GM18861 (cell line): Measurements from ENCODE around the gene ADAMTS12.
"Not testable (repeated sequence)": the region's sequence is repeated elsewhere in the genome, so short reads cannot be mapped to it uniquely, and the experiment has no call there.

Source experiments
- ATAC-seq: cut with Tn5 transposase; IDR thresholded peaks from one replicate; pipeline ENCODE4 v1.9.1; 2021; ENCODE audit not compliant: unreplicated experiment

ADAMTS12 gene

GRCh38 chr5:33891788-33892619 lies at the start of gene ADAMTS12:
TSS of gene ADAMTS12 (minus strand) at chr5:33891990. CDS start at chr5:33891856, 134 bp downstream.
- ATAC-seq: no peak

- ATAC-seq: no peak
Observed at GRCh38 chr5:33941090-33941489, 49.3 kb upstream of the ADAMTS12 start.

- ATAC-seq: no peak
Observed at GRCh38 chr5:33939556-33940262, 47.9 kb upstream of the ADAMTS12 start.

- no peak for ATAC-seq
Observed at GRCh38 chr5:33938881-33939280, 47.1 kb upstream of the ADAMTS12 start.

GRCh38 chr5:33938507-33938796 lies 46.7 kb upstream of the ADAMTS12 start:
- no peak for ATAC-seq

- no peak for ATAC-seq
Observed at GRCh38 chr5:33937707-33938506, 46.1 kb upstream of the ADAMTS12 start.

GRCh38 chr5:33937017-33937706 lies 45.4 kb upstream of the ADAMTS12 start:
- ATAC-seq: no peak

GRCh38 chr5:33936381-33937016 lies 44.7 kb upstream of the ADAMTS12 start, which contains the start of gene RXFP3:
TSS of gene RXFP3 (plus strand) at chr5:33936386. CDS start at chr5:33936741, 355 bp downstream.
- ATAC-seq: no peak

GRCh38 chr5:33936004-33936380 lies 44.2 kb upstream of the ADAMTS12 start:
- no peak for ATAC-seq

GRCh38 chr5:33934176-33934575 lies 42.4 kb upstream of the ADAMTS12 start:
- ATAC-seq: no peak

GRCh38 chr5:33933723-33934169 lies 42.0 kb upstream of the ADAMTS12 start:
- ATAC-seq: peak; percentile 82

GRCh38 chr5:33931136-33931535 lies 39.3 kb upstream of the ADAMTS12 start:
- no peak for ATAC-seq

GRCh38 chr5:33929925-33930690 lies 38.3 kb upstream of the ADAMTS12 start:
- ATAC-seq: no peak

- no peak for ATAC-seq
Observed at GRCh38 chr5:33928283-33928682, 36.5 kb upstream of the ADAMTS12 start.

GRCh38 chr5:33927685-33928084 lies 35.9 kb upstream of the ADAMTS12 start:
- no peak for ATAC-seq

- ATAC-seq: no peak
Observed at GRCh38 chr5:33925278-33925677, 33.5 kb upstream of the ADAMTS12 start.

GRCh38 chr5:33921002-33921401 lies 29.2 kb upstream of the ADAMTS12 start:
- ATAC-seq: no peak

GRCh38 chr5:33914844-33915243 lies 23.1 kb upstream of the ADAMTS12 start:
- not testable (repeated sequence) for ATAC-seq

GRCh38 chr5:33906248-33906647 lies 14.5 kb upstream of the ADAMTS12 start:
- not testable (repeated sequence) for ATAC-seq

- no peak for ATAC-seq
Observed at GRCh38 chr5:33905381-33905780, 13.6 kb upstream of the ADAMTS12 start.
